Ecto neural progenitor cell (in vitro differentiated cells): ENCODE results near the gene EPHA10.

Source experiments
- DNase-seq: peaks from one replicate; pipeline ENCODE4 v3.0.0-alpha.2; 2018; ENCODE audit warnings: low spot score

EPHA10 gene

DNA sequence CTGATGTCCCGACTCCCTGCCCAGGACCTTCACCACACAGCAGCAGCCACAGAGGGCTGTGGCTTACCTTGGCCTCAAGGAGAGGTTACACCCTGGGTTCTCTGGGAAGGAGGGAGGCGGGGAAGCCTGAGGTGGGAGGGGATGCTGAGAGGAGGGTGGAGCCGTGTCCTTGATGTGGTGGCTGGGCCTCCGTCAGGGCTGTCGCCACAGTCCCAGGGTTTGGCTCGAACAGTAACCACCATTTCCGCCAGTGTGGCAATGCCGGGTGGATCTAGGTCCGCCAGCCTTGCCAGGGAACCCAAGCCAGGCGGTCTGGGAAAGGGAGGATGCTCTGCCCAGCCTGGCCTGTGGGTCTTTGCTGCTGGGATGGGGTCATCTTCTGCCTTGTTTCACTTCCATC lies 91.0 kb downstream of the EPHA10 start:
- no peak for DNase-seq

DNA sequence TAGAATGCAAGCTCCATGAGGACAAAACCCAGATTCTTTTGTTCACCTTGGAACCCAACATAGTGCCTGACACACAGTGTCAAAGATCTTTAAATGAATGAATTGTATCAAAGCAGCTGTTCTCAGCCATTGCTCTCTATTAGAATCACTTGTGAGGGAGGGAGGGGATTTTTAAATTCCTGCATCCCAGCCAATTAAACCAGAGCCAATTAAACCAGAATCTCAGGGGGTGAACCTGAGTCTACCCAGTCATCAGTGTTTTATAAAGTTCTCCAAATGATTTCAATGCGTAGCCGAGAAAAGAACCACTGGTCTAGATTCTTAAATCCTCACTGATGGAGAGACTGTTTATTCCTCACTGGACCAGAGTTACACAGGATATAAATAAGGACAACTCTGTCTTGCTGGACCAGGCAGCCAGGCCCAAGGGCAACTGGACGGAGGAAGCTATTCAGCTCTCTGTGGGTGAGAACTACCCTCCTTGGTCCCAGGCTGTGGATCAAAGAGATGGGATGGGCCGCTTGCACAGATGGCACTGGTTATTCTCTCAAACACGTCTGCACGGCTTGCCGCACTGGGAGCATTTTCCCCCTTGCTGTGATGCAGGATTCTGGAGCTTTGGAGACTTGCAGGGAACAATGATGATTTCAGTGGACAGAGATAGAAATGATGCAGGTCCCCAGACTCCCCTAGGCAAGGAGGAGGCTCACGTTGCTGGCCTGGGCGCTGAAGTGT lies 92.6 kb downstream of the EPHA10 start:
- DNase-seq = no peak

DNA sequence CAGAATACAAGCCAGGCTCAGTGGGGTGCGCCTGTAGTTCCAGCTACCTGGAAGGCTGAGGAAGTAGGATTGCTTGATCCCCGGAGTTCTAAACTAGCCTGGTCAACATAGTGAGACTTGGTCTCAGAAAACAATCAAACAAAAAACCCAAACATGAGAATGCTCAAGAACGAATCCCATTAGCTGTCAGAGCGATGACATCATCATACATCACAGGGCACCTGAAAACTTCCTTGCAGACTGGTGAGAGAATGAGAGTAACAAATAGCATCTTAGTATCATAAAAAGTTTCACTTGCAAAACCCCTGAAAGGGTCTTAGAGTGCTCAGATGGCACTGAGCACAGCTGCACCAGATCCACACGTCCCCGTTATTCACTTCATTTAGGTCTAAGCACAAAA lies 93.7 kb downstream of the EPHA10 start:
- no peak for DNase-seq

DNA sequence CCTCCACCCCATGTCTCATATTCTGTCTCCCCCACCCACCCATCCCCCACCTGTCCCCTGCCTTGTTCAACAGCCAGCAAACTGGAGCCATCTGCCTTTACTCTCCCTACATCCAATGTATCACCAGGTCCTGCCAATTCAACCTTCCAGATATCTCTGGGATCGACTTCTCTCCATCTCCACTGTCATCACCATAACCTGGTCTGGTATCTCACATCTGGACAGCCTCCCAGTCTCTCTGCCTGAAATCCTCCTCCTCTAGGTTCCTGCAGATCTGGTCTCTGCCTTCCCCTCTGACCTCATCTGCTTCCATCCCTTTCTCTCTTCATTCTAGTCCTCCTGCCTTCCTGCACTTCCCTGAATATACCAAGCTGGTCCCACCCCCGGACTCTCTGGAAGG lies 94.8 kb downstream of the EPHA10 start:
- no peak for DNase-seq

DNA sequence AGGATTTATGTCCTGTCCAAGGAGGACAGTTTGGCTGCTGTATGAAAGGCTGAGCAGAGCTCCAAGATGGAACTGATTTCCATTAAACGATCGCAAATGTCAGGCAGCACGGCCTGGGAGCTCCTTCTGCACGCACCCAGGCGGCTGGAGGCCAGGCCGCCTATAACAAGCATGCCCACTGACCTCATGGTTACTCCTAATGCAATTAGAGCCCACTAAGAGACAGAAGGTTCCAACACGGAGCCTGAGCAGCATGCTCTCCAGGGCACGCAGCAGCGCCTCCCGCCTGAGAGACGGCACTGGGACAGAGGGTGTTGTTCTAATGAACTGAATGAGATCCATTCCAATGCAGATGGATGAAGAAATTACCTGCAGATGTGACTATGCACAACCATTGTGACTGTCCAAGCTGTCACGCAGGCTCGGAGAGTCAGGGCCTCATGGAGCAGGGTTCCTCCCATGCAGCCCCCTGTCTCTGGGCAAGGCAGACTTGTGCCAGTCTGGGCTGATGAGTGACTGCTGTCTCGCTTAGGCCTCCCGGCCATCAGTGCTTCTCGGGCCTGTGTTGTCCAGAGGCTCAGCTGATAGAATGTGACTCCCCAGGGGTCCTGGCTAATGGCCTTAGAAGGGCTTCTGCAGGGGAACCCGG lies 97.8 kb downstream of the EPHA10 start:
- DNase-seq = no peak

DNA sequence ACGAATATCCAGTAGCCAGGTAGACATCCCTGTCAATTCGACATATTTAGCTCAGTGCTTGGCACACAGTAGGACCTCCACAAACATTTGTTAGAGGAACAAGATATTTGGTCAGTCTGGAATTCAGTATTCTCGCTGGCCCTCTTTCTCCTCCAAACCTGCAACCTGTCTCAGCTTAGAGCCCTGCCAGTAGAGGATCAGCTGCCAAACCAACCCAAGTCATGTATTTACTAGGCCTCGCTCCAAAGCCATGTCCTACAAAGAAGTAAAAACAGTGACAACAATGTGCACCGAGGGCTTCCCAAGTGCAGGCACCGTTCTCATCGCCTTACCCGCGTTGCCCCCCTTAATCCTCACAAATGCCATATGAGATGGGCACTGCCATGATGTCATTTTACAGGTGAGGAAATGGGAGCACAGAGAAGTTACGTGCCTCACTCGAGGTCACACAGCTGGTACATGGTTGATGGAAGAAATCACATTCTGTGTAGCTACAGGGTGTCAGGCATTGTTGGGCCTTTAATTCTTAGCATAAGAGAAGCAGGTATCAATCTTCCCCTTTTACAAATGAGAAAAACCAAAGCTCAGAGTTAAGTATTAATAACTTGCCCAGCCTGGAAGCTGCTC lies 98.6 kb downstream of the EPHA10 start:
- DNase-seq = no peak
